Progenitor cell of endocrine pancreas (in vitro differentiated cells): ENCODE results near the gene DHRS7C. TPM values are rescaled to one million over a fixed set of nuclear protein-coding genes. Genes with fewer than 3 reads are reported as not detected.

Experiments
- DNase-seq: peaks from one replicate; pipeline ENCODE4 v3.0.0; 2021; ENCODE audit warnings: low spot score; ENCODE audit not compliant: unreplicated experiment
- H3K27ac Mint-ChIP-seq: 2 replicates; pipeline ENCODE4 v1.8.0; 2021; ENCODE audit warnings: mild to moderate bottlenecking, moderate library complexity, mixed read lengths
- H3K27me3 Mint-ChIP-seq: 2 replicates; pipeline ENCODE4 v1.8.0; 2021; ENCODE audit warnings: mixed read lengths
- H3K36me3 Mint-ChIP-seq: 2 replicates; pipeline ENCODE4 v1.8.0; 2022; ENCODE audit warnings: mixed read lengths; ENCODE audit not compliant: insufficient read depth
- H3K4me1 Mint-ChIP-seq: 2 replicates; pipeline ENCODE4 v1.8.0; 2021; ENCODE audit warnings: low read depth, mixed read lengths
- H3K4me3 Mint-ChIP-seq: 2 replicates; pipeline ENCODE4 v1.8.0; 2021; ENCODE audit warnings: low read depth, mild to moderate bottlenecking, moderate library complexity, mixed read lengths
- H3K9me3 Mint-ChIP-seq: 2 replicates; pipeline ENCODE4 v1.8.0; 2021; ENCODE audit warnings: low read depth, mixed read lengths
- CTCF ChIP-seq: fragments of 200-600 bp; sonication (generic); IDR thresholded peaks from one replicate; pipeline ENCODE4 v1.5.0; 2021; ENCODE audit warnings: antibody characterized with exemption, mild to moderate bottlenecking; ENCODE audit not compliant: unreplicated experiment
- total RNA-seq: library from RNA; stranded (reverse); gene quantifications from 2 replicates; pipeline ENCODE4 v1.2.1, GENCODE V29; 2021

Gene DHRS7C
- total RNA-seq, 1 donor from 2014 or later = not detected

- H3K4me3 Mint-ChIP-seq = no peak overlapping the region
Measured at GRCh38 chr17:9809409-9809808, 18.0 kb upstream of the DHRS7C start.

GRCh38 chr17:9806699-9807098 lies 15.3 kb upstream of the DHRS7C start:
- H3K27me3 Mint-ChIP-seq = peaks cover 47% of the 10 kb centered on the region
- H3K9me3 Mint-ChIP-seq = peaks cover 2% of the 10 kb centered on the region
- TF ChIP-seq CTCF = no peak
- H3K36me3 Mint-ChIP-seq = no peaks in the 10 kb centered on the region
- H3K4me1 Mint-ChIP-seq = no peaks in the 10 kb centered on the region
- no peak overlapping the region for H3K4me3 Mint-ChIP-seq
- no peak for DNase-seq
- H3K27ac Mint-ChIP-seq = no peak overlapping the region

More at GRCh38 chr17:9809409-9809808, 18.0 kb upstream of the DHRS7C start:
- no peak for TF ChIP-seq CTCF
- Mint-ChIP-seq H3K27me3 (peaks cover 64% of the 10 kb centered on the region), H3K27ac (no peak overlapping the region), H3K36me3 (no peaks in the 10 kb centered on the region), H3K4me1 (no peaks in the 10 kb centered on the region), H3K9me3 (peaks cover 2% of the 10 kb centered on the region)
- no peak for DNase-seq

- TF ChIP-seq CTCF = no peak
- Mint-ChIP-seq H3K4me1 (no peaks in the 10 kb centered on the region), H3K9me3 (peaks cover 2% of the 10 kb centered on the region), H3K36me3 (no peaks in the 10 kb centered on the region), H3K27me3 (peaks cover 38% of the 10 kb centered on the region), H3K4me3 (no peak overlapping the region), H3K27ac (no peak overlapping the region)
- DNase-seq = no peak
Measured at GRCh38 chr17:9805769-9806168, 14.4 kb upstream of the DHRS7C start.

GRCh38 chr17:9802697-9803096 lies 11.3 kb upstream of the DHRS7C start:
- no peaks in the 10 kb centered on the region for H3K9me3 Mint-ChIP-seq
- no peaks in the 10 kb centered on the region for H3K4me1 Mint-ChIP-seq
- H3K4me3 Mint-ChIP-seq = no peak overlapping the region
- H3K27me3 Mint-ChIP-seq = peaks cover 19% of the 10 kb centered on the region
- H3K27ac Mint-ChIP-seq = no peak overlapping the region
- H3K36me3 Mint-ChIP-seq = no peaks in the 10 kb centered on the region
- TF ChIP-seq CTCF = no peak
- DNase-seq = no peak

- Mint-ChIP-seq H3K27me3 (peaks cover 15% of the 10 kb centered on the region), H3K27ac (no peak overlapping the region), H3K36me3 (no peaks in the 10 kb centered on the region), H3K4me1 (no peaks in the 10 kb centered on the region), H3K9me3 (no peaks in the 10 kb centered on the region), H3K4me3 (no peak overlapping the region)
- DNase-seq = no peak
- TF ChIP-seq CTCF = no peak
Measured at GRCh38 chr17:9802294-9802693, 10.9 kb upstream of the DHRS7C start.
